Right ventricle myocardium superior (tissue), 1 donor: ENCODE results near the gene OR1K1. TPM values are rescaled to one million over a fixed set of nuclear protein-coding genes. Genes with fewer than 3 reads are reported as not detected.
"Not testable (repeated sequence)": the region's sequence is repeated elsewhere in the genome, so short reads cannot be mapped to it uniquely, and the experiment has no call there.

Experiments
- ATAC-seq: fragments of 200-7000 bp; cut with Tn5 transposase; one replicate; pipeline ENCODE4 v1.9.1; 2020; ENCODE audit warnings: mild to moderate bottlenecking; ENCODE audit not compliant: poor library complexity
- DNase-seq: peaks from one replicate; pipeline ENCODE4 v3.0.0-alpha.2; 2020
- intact Hi-C: fragments of 100-400 bp; cut with DNase I; formaldehyde crosslinking; loops from one replicate; pipeline ENCODE4 v1.11.2; 2022
- total RNA-seq: library from RNA; stranded (reverse); fragmentation: NEBNext Ultra II Directional; extraction: Animal tissue kit (Norgen Biotek cat#: 25700); gene quantifications from one replicate; pipeline ENCODE4 v1.2.1, GENCODE V29; 2021
- donor health status: DM: no; HTN: yes; CAD: no; lungs with severe emphysema.

The OR1K1 gene
- total RNA-seq, 1 donor from 2014 or later = not detected

DNA sequence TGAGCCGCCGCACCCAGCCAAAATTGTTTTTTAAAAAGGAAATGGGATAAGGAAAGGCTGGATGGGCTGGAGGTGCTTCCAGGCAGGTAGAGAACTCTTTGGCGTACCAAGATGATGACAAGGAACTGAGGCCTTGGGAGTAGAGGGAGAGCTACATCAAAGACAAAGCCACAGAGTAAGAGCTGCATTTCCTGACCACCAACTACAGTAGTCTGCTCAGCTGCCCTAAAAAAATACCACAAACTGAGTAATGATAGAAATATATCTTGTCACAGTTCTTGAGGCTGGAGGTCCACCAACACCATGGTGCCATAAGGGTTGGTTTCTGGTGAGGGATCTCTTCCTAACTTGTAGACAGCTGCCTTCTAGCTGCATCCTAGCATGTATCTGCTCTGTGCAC lies 8.2 kb downstream of the OR1K1 start:
- no peak for ATAC-seq
- DNase-seq = no peak
- intact Hi-C loops = loop anchor here (2.0 to 10.0 kb wide), 2 partner anchors 343 to 703 kb away; no protein-coding TSS in a partner anchor

DNA sequence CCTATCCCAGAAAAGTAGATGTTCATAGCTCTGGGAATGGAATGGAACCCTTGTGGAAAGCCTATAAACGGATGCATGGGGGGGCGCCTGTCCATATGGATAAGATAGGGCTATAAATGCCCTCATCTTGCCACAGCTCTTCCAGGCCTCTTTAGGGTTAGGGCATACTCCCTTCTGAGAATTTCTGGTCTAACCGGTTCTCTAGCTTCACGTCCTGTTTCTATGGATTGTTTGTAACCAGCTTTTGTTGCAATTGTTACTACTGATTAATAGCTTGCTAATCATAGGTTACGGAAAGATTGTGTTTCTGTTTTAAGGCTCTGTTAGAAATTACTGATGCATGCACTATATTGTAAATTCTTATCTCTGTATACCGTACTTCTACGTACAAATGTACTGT lies 9.3 kb downstream of the OR1K1 start:
- intact Hi-C loops = loop anchor here (2.0 to 10.0 kb wide), 2 partner anchors 344 to 704 kb away; no protein-coding TSS in a partner anchor
- DNase-seq, ATAC-seq: not testable (repeated sequence)

DNA sequence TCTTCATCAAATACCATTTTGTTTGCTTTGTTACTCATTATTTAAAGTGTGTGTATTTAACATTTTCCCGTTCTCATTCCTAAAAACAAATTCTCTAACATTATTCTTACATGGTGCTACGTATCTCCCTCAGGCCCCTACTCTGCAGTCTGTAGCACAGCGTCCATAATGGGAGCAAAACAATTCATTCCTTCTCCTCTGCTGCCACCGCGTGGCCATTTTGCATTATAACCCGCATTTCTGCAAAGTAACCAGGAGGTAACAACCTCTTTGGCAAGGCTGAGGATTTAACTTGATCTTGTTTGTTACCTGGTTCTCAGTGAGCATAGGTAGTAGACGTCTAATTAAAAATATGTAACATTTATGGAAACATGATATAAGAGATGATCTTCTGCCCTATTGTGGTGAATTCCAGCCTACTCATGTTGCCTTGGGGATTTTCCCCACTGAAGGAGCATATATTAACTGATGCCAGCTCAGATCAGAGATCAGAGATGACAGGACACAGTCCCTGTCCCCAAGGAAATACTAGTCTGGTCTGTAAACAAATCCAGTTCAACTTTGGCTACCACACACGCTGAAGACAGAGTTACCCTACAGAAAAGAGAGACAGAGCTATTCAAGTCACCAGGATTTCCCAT lies 10.5 kb downstream of the OR1K1 start:
- ATAC-seq (peak; percentile 94), DNase-seq (peak; percentile 71)
- intact Hi-C loops = loop anchor here (10.0 kb wide), 2 partner anchors 436 to 686 kb away; partner anchors contain the start of gene PTGS1

DNA sequence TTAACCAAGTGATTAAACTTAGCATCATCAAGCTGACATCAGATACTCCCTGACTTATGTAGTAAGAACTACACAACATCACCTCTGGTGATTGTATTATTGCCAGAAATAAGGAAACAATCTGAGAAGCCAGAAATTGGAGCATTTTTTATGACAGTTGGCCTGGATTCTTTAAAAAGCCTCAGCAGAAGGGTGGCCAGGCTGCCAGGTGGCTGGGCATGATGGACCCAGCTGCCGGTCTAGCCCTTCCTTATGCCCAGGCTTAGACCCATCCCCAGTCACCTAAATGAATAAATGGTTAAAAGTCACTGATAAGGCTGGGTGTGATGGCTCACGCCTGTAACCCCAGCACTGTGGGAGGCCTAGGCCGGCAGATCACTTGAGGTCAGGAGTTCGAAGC lies 12.8 kb downstream of the OR1K1 start:
- DNase-seq (no peak), ATAC-seq (no peak)
- intact Hi-C loops = loop anchor here (10.0 kb wide), 2 partner anchors 438 to 688 kb away; partner anchors contain the start of gene PTGS1

DNA sequence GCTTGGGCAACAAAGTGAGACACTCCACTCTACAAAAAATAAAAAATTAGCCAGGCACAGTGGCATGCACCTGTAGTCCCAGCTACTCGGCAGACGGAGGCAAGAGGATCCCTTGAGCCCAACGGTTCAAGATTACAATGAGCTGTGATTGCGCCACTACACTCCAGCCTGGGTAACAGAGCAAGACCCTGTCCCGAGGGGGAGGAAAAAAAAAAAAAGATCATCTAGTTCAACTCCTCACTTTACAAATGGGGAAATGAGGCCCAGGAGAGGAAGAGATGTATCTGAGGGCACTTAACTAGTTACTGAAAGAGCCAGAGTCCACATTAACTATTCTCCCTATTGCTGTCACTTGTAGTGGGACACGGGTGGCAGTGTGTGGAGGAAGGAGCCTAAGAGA lies 14.6 kb downstream of the OR1K1 start:
- no peak for DNase-seq
- intact Hi-C loops = loop anchor here (10.0 kb wide), 2 partner anchors 440 to 690 kb away; partner anchors contain the start of gene PTGS1
- ATAC-seq = no peak

DNA sequence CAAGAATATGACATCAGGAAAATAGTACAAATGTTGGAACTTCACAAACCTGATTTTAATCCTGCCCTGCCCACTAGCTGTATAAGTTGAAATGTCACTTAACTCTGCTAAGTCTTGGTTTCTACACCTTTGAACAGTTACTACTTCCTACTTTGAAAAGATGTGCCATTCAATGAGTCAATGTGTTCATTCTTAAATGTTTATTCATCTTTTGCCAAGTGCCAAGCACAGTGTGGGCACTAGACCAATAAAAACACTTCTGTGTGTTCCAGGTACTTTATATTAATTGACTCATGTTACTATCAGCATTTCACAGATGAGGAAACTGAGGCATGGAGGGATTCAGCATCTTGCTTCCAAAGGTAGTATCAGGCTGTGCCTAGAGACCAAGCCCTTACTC lies 15.6 kb downstream of the OR1K1 start:
- ATAC-seq = no peak
- DNase-seq = no peak
- intact Hi-C loops = loop anchor here (10.0 kb wide), 2 partner anchors 441 to 691 kb away; partner anchors contain the start of gene PTGS1

DNA sequence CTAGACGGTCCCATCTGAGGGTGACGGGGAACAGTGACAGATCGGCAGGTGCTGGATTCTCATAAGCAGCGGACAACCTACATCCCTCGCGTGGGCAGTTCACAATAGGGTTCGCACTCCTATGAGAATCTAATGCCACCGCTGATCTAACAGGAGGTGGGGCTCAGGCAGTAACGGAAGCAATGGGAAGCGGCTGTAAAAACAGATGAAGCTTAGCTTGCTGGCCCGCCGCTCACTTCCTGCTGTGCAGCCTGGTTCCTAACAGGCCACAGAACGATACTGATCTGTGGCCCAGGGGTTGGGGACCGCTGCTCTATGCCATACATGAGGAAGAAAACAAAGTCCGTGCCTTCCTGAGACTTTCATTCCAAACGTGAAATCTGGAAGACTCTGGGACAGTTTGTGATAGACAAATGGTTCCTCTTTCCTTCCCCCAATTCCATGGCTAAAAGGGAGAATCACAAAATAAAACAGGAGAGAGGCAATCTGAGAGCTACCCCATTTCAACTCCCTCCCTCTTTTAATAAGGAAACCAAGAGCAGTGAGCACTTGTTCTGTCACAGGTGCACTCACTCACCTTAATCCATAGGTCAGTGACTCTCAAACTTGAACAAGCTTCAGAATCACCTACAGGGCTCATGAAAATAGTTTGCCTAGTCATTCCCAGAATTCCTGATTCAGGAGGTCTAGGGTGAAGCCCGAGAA lies 16.4 kb downstream of the OR1K1 start:
- intact Hi-C loops = loop anchor here (10.0 kb wide), 2 partner anchors 442 to 692 kb away; partner anchors contain the start of gene PTGS1
- ATAC-seq (peak; percentile 71), DNase-seq (peak; percentile 67)

DNA sequence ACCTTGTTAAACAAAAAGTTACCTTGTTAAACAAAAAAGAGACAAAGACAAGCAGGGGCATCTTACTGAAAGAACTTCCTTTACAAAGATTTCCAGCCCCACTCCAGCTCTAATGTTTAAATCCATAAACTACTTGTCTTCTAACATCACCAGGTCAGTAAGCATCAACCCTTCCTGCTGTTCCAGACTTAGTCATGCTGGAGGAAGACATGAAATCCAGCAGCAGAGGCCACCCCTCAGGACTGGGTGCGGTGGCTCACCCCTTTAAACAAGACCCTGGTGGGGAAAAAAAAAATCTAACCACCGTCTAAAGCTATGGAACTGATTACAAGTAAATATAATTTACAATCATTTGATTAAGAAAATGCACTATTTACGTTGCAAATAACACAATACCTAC lies 19.4 kb downstream of the OR1K1 start:
- DNase-seq (no peak), ATAC-seq (no peak)
- intact Hi-C loops = loop anchor here (10.0 kb wide), 2 partner anchors 445 to 695 kb away; partner anchors contain the start of gene PTGS1

DNA sequence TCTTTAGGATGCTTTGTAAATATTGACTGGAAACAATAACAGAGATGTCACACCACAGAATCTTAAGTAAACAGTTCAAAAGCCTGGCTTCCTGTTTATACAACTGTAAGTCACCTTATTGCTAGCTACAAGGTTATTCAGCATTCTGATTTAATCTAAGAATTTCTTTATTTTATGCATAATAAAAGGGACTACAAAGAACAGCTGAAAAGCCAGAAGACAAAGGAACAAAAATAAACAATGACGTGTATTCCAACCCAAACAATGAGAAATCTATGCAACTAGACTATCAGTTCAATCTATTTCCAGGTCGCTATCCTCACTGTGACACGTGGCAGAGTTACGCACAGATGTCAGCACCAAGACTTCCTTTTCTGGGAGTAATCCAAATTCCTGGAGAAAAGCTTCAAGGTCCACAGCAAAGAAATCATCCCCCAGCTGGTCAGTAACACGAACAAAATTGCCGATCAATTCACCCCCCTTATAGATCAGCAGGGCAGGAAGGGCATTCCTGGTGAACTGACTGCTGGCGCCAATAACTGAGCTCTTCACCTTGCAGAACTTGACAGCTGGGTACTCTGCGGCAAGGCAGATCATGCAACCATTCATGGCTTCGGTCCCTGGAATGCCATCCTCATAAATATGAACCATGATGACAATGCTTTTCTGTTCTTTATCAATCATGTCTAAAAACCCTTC lies 20.0 kb downstream of the OR1K1 start:
- ATAC-seq = no peak
- intact Hi-C loops = loop anchor here (10.0 kb wide), 2 partner anchors 445 to 695 kb away; partner anchors contain the start of gene PTGS1
- no peak for DNase-seq

DNA sequence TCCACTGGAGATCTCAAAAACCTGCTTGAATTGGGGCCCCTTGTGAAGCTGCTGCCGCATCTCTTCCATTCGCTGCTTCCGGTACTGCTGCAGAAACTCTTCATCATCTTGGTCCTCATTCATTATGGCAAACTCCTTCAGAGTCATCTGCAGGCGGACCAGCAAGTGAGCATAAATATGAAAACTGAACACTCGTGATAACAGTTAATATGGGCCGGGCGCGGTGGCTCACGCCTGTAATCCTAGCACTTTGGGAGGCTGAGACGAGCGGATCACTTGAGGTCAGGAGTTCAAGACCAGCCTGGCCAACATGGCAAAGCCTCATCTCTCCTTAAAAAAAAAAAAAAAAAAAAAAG lies 20.5 kb downstream of the OR1K1 start:
- intact Hi-C loops = no loop called here
- ATAC-seq (no peak), DNase-seq (no peak)

DNA sequence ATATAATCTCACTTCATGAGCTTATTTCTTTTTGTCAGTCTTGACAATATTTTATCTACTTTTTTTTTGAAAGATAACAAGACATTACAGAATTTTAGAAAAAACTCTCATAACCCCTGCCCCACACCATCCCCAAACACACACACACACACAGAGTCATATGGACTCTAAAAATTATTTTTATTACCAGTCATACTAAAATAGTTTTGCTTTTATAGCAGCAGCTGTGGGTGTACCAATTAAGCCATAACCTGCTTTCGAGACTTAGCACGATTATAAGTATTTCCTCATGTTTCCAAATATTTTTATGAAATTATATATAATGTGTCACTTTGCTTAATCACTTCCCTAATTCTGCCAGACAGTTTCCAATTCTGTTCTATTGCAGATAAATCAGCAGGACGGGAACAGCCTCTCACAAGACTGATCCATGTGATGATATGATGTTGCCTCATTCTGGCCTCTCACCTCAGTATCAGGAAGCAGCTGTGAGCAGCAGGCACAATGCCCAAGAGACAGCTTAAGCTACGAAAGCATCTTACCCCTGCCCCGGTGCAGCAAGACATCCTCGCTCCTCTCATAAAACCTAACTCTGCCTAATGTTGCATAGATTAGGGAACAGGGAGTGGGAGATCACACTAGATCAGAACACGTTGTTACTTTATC lies 21.5 kb downstream of the OR1K1 start:
- DNase-seq = no peak
- intact Hi-C loops = no loop called here
- peak; percentile 67 for ATAC-seq

DNA sequence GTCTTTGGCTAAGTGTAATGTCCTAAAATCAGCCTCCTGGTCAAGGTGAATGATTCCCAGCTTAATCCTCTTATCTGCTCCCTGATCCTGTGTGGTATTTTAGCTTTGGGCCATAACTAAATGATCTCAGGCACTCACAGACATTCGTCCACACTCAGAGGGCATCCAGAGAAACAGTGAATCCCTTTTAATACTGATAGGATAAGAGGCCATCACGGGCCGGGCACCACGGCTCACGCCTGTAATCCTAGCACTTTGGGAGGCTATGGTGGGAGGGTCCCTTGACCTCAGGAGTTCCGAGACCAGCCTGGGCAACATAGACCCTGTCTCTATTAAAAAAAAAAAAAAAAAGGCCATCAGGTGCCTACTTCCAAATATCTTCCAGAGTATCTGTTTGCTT lies 22.1 kb downstream of the OR1K1 start:
- ATAC-seq (no peak), DNase-seq (no peak)
- intact Hi-C loops = no loop called here

DNA sequence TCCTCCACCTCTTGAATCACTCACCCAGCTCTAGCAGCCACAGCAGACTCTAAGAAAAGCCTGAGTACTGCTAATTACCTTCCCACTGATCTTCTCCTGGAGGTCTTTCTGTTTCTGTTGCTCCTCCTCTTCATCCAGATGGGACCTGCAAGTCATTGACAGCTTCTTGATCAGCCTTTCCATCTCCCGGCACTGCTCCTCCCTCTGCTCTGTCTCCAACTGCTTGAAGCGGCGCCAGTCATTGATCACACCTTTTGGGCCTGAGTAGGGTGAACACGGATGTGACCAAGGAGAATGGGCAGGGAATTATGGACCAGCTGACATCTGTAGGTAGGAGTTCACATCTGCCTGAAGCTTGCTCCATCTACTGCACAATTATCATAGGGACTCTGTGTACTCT lies 23.0 kb downstream of the OR1K1 start:
- DNase-seq (no peak), ATAC-seq (no peak)
- intact Hi-C loops = no loop called here

DNA sequence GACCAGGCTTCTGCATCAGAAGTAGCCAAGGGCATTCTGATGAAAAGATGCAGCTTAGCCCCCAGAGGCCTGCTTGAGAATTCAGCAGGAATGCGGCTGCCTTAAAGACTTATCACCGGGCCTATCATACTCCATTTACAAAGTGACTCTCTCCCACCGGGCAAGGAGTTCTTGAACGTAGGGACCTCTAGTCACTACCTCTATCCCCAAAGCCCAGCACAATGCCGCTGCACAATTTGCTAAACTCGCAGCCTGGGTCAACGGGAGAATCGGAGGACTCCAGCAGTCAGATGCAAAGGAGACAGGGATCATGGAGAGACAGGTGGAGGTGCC lies 27.8 kb downstream of the OR1K1 start:
- ATAC-seq (peak; percentile 14), DNase-seq (no peak)
- intact Hi-C loops = no loop called here

DNA sequence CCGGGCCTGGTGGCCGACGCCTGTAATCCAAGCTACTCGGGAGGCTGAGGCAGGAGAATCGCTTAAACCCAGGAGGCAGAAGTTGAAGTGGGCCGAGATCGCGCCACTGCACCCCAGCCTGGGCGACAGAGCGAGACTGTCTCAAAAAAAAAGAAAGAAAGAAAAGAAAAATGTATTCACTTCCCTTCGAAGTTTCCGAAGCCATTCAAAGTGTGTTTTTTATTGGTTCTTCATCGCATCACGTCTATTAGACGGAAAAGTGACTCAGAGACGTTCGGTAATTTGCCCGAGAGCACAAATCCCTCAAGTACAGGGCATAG lies 29.0 kb downstream of the OR1K1 start:
- DNase-seq, ATAC-seq, intact Hi-C loops: not testable (repeated sequence)

DNA sequence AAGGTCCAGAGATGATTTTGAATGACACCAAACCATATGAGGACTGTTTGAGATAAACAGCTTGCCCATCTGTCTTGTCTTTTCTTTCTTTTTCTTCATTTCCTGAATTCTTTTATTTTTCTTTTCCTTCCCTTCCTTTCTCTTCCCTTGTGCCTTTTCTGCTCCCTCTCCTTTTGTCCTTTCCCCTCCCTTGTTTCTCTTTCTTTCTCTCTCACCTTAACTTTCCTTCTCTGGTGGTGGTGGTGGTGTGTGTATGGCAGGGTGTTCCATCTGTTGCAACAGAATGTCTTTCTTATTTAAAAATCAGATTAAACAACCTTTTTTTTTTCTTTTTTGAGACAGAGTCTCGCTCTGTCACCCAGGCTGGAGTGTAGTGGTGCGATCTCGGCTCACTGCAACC lies 32.3 kb downstream of the OR1K1 start:
- DNase-seq = no peak
- intact Hi-C loops = no loop called here
- ATAC-seq = no peak

DNA sequence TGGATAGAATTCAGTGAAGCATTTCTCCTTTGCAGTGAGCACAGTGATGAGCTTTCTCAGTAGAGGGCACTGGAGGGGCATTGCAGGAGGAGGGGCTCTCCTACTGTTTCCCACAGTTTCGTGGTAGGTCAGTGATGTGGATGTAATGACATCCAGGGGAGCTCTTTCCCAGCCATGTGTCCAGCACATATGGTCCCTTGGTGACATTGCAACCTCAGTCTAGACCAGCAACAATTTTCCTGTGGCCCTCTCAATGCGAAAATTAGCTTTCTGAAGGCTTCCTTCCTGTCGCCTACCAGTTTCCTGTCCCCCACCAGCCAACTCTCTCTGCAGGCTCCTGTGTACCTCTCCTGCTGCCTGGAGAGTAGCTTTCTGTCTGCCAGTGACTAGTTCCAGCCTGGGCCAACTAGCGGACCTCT lies 35.4 kb downstream of the OR1K1 start:
- intact Hi-C loops = no loop called here
- ATAC-seq (no peak), DNase-seq (no peak)

DNA sequence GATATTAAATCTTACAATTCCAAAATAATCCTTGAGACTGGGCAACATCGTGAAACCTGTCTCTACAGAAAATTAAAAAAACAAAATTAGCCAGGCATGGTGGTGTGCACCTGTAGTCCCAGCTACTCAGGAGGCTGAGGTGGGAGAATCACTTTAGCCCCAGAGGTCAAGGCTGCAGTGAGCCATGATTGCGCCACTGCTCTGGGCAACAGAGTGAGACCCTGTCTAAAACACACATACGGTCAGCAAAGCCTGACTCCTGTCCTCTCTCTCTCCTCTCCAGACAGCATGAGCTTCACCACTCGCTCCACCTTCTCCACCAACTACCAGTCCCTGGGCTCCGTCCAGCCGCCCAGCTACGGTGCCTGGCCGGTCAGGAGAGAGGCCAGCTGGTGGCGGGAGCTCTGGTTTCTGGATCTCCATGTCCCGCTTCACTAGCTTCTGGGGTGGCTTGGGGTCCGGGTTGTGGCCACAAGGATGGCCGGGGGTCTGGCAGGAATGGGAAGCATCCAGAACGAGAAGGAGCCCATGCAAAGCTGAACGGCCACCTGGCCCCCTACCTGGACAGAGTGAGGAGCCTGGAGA lies 37.4 kb downstream of the OR1K1 start:
- no peak for ATAC-seq
- no peak for DNase-seq
- intact Hi-C loops = no loop called here

DNA sequence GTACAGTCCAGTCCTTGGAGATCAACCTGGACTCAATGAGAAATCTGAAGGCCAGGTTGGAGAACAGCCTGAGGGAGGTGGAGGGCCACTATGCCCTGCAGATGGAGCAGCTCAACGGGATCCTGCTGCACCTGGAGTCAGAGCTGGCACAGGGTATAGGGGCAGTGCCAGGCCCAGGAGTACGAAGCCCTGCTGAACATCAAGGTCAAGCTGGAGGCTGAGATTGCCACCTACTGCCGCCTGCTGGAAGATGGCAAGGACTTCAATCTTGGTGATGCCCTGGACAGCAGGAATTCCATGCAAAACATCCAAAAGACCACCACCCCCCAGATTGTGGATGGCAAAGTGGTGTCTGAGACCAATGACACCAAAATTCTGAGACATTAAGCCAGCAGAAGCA lies 38.5 kb downstream of the OR1K1 start:
- intact Hi-C loops, DNase-seq, ATAC-seq: not testable (repeated sequence)
